ENCODE results near the gene NSG2.
"Not testable (repeated sequence)": the region's sequence is repeated elsewhere in the genome, so short reads cannot be mapped to it uniquely, and the experiment has no call there.

Gene NSG2

GRCh38 chr5:174106997-174107655, 61.6 kb downstream of the NSG2 start:
- no peak for DNase-seq

GRCh38 chr5:174108745-174109144, 63.2 kb downstream of the NSG2 start:
- no peak for DNase-seq

GRCh38 chr5:174109698-174110260, 64.3 kb downstream of the NSG2 start:
- DNase-seq, result no peak

- DNase-seq, result no peak
Observed at GRCh38 chr5:174110310-174110709, 64.8 kb downstream of the NSG2 start.

- DNase-seq, result no peak
Observed at GRCh38 chr5:174111287-174111973, 65.9 kb downstream of the NSG2 start.

GRCh38 chr5:174115226-174115625, 69.7 kb downstream of the NSG2 start:
- no peak for DNase-seq

- no peak for DNase-seq
Observed at GRCh38 chr5:174118823-174119467, 73.4 kb downstream of the NSG2 start.

- DNase-seq, result no peak
Observed at GRCh38 chr5:174119468-174119881, 74.0 kb downstream of the NSG2 start.

GRCh38 chr5:174120401-174121005, 75.0 kb downstream of the NSG2 start:
- DNase-seq, result no peak

- DNase-seq, result no peak
Observed at GRCh38 chr5:174134545-174134944, 89.0 kb downstream of the NSG2 start.

GRCh38 chr5:174139623-174140022, 94.1 kb downstream of the NSG2 start:
- no peak for DNase-seq

- no peak for DNase-seq
Observed at GRCh38 chr5:174140452-174141020, 95.0 kb downstream of the NSG2 start.

- no peak for DNase-seq
Observed at GRCh38 chr5:174141398-174141797, 95.9 kb downstream of the NSG2 start.

GRCh38 chr5:174145091-174145490, 99.6 kb downstream of the NSG2 start:
- DNase-seq, result no peak

- DNase-seq, result no peak
Observed at GRCh38 chr5:174145821-174146220, 100.3 kb downstream of the NSG2 start.

GRCh38 chr5:174146556-174146955, 101.0 kb downstream of the NSG2 start:
- no peak for DNase-seq

GRCh38 chr5:174147012-174147411, 101.5 kb downstream of the NSG2 start:
- DNase-seq, result not testable (repeated sequence)

- DNase-seq, result no peak
Observed at GRCh38 chr5:174147551-174147950, 102.0 kb downstream of the NSG2 start.

- DNase-seq, result no peak
Observed at GRCh38 chr5:174148721-174149120, 103.2 kb downstream of the NSG2 start.

GRCh38 chr5:174149426-174149825, 103.9 kb downstream of the NSG2 start:
- no peak for DNase-seq

- DNase-seq, result no peak
Observed at GRCh38 chr5:174149989-174150388, 104.5 kb downstream of the NSG2 start.

GRCh38 chr5:174151599-174152181, 106.2 kb downstream of the NSG2 start:
- DNase-seq, result no peak

- no peak for DNase-seq
Observed at GRCh38 chr5:174154559-174154958, 109.1 kb downstream of the NSG2 start.

All from activated naive CD4-positive, alpha-beta T cell (primary cell).